Astrocyte of the hippocampus (primary cell): ENCODE measurements around the gene CEP85L.

Experiments used
- DNase-seq: peaks from one replicate; pipeline ENCODE4 v3.0.0; 2011; ENCODE audit warnings: low read depth, low spot score

The CEP85L gene

GRCh38 chr6:118621799-118622470 is 29.5 kb downstream of the CEP85L start:
- no peak for DNase-seq

- DNase-seq: no peak
Observed at GRCh38 chr6:118620202-118620601, 31.2 kb downstream of the CEP85L start.

DNA sequence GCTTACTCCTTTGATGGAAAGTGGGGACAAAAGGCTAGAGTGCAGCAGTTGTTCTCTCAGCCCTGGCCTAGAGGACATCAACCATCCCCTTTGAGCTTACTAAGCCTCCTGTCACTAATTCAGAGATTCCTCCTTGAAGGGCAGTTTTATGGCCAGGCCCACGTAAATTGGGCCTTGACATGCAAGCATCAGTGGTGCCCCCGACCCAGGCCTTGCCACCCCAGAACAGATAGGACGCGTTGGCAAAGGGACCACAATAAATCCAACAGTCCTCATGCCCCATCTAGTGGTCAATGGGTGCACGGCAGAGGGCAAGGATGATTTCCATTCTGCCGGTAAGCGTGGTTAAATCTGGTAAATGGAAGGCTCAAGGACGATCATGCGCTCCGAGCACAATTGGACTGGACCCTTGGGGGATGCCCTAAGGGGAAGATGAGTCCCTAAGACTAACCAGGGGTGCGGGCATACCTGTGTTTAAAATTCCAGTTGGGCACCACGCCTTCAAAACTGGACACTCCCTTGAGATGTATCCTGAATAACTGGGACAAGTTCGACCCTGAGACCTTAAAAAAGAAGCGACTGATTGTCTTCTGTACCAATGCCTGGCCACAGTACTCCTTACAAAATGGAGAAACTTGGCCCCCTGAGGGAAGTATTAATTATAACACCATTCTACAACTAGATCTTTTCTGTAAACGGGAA is 32.6 kb downstream of the CEP85L start:
- peak; percentile 49 for DNase-seq

DNA sequence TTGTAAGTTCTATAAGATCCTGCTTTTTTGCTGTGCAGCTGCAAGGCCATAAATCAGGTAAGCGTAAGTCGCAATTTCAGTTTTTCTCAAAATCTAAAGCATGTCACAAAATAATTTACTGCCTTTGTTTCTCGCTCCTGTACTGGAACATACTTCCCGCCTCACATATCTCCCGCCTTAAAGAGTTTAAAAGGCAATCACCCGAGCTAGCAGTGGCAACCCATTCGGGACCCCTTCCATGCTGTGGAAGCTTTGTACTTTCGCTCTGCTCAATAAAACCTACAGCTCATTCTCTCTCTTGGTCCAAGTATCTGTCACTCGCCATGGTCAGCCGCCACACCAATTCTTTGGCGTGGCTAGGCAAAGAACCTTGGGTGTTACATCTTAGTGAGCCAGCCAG is 34.0 kb downstream of the CEP85L start:
- DNase-seq: no peak

DNA sequence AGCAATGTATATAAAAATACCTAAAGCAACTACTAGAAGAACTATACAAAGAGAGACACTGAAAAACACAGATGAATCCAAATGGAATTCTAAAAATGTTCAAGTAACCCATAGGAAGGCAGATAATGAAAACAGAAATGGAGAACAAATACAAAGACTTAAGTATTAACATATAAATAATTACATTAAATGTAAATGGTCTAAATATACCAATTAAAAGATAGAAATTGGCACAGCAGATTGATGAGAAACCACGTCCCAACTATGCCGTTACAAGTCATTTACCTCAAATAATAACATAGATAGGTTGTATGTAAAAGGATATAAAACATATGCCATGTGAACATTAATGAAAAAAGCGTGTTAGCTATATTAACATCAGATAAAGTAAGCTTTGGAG is 40.1 kb downstream of the CEP85L start:
- DNase-seq: no peak

DNA sequence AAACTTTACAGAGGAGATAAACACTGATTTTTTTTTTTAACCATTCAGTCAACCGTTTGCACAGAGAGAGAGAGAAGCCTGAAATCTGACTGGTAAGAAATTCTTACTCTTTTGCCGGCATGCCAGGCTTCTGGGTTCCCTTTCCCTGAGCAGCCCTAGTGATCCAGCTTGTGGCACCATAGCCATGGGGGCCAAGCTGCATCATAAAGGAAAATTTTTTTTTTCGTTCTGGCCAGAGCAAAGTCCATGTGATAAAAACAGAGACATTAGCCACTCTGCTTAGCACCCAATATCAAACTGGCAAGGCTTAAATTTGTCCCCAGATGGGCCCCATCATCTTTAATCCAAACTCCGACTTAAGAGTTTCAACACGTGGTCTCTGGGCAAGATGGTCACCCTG is 44.5 kb downstream of the CEP85L start:
- DNase-seq: no peak

DNA sequence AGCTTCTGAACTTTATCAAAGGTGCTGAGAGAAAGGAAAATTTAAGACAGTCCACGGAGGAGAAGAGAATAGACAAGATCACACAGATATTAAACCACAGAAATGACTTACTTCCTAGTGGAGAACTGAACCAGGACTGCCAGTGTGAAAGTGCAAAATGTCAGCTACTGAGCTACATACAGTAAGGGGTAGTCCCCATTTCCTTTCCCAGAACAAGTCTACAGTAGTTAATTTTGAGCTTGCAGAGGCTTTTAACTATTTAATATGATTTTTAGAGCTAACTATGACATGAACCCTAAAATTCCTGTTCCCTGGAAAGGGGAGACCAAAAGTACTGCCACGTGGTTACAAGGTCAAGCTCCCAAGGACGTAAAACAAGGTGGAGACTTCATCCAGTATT is 45.1 kb downstream of the CEP85L start:
- DNase-seq: no peak

DNA sequence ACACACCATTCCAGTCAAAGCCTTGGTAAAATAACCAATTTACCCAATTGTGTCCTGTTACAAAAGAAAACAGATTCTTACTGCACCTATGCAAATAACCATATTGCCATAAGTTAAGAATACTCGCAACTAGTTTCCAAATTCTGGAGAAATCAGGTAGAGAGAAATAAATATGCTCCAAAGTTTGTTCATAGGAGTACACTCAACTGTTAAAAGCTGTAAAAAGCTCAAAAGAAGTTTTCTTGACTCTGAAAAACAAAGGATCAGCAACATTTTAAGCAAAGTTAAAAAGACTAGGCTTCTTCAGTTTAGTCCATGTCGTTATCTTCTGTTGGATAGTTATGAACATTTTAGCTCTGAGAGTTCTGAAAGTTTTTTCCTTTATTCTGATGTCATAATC is 48.0 kb downstream of the CEP85L start:
- DNase-seq: no peak

- DNase-seq: no peak
Observed at GRCh38 chr6:118602300-118602699, 49.1 kb downstream of the CEP85L start.

DNA sequence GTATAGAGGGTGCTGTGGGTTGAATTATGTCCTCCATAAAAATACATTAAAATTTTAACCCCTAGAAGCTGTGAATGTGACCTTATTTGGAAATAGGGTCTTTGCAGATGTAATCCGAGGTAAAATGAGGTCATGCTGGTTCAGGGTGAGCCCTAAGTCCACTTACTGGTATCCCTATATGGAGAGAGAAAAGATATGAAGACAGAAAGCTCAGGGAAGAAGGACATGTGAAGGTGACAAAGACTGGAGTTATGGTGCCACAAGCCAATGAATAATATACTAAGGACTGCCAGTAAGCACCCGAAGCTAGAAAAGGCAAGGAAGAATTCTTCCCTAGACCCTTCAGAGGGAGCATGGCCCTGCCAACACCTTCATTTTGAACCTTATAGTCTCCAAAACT is 53.1 kb downstream of the CEP85L start:
- DNase-seq: no peak

- peak; percentile 23 for DNase-seq
Observed at GRCh38 chr6:118597636-118598035, 53.8 kb downstream of the CEP85L start.

GRCh38 chr6:118596774-118597320 is 54.5 kb downstream of the CEP85L start:
- no peak for DNase-seq

DNA sequence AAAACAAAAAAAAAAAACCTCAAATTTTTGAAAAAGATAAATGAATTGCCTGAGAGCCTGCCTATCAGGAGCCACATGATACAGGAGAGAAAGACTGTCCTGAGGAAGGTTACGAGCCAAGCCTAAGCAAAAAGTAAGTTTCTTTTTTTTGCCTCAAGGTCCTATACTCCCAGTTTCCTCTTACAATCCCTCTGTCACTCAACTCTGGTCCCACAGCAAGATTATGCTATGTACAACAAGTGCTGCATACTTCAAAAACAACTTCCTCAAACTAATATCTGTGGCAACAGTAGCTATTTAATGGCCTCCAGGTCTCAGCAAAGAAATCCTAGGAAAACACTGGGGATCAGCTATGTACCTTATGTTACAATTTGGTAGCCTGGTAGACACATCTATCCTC is 56.5 kb downstream of the CEP85L start:
- no peak for DNase-seq

GRCh38 chr6:118591897-118592296 is 59.5 kb downstream of the CEP85L start:
- no peak for DNase-seq

DNA sequence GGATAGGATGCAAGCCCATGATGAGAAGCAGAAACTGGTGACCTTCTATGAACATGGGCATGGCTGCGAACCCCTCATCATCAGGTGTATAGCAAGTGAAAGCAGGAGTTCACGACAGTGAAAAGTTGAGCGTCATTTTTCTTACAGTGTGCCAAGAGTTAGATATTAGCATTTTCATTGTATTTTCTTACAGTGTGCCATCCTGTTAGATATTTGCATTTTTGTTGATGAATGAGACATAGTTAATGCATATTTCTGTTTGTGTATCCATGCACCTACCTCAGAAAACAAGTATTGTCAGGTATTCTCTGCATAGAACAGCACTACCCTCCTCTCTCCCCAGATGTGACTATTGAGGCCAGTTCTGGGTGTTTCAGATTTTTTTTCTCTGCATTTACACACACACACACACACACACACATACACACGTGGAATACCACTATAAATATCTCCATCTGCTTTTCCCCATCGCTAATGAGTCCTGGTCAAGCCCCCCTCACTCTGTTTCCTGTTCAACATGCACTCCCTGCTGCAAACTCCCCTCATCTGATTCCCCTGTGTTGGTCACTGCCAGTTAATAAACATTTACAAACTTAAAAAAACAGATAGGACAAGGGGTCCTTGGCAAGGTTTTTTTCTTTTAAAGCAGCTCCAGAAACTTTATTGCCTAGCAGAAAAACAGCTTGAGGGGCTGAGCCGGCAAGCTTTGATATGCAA is 61.6 kb downstream of the CEP85L start:
- no peak for DNase-seq

DNA sequence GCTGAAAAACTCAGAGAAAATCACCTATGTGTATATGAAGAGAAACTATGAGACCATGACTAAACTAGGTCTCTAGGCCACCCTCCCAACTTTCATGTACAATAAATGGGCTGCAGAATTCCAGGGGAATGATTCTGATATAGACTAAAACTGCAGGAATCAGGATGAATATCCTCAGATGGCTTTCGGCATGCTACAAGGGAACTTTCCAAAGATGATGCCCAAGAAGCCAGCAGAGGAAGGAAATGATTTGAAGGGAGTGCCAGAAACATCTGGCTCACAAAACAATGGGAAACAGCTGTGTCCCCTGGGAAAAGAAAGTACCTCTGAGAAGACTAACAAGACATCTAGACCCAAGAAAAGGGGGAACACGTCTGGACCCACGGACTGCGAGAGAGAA is 62.2 kb downstream of the CEP85L start:
- DNase-seq: no peak

DNA sequence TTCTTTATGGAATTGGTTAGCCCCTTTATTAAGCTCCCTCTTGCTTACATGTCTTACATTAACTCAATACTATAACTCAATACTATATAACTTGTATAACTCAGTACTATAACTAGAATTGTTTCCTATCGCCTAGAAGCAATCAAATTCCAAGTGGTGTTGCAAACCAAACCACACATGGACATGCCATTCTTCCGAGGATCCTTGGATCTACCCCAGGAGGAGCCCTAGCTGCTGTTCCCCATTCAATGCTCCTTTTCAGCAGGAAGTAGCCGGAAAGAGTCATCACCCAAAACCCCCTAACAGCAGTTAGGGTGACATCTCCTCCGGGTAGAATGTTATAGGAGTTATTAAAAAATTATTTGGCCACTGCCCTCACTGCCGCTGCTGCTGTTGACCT is 62.8 kb downstream of the CEP85L start:
- DNase-seq: no peak

DNA sequence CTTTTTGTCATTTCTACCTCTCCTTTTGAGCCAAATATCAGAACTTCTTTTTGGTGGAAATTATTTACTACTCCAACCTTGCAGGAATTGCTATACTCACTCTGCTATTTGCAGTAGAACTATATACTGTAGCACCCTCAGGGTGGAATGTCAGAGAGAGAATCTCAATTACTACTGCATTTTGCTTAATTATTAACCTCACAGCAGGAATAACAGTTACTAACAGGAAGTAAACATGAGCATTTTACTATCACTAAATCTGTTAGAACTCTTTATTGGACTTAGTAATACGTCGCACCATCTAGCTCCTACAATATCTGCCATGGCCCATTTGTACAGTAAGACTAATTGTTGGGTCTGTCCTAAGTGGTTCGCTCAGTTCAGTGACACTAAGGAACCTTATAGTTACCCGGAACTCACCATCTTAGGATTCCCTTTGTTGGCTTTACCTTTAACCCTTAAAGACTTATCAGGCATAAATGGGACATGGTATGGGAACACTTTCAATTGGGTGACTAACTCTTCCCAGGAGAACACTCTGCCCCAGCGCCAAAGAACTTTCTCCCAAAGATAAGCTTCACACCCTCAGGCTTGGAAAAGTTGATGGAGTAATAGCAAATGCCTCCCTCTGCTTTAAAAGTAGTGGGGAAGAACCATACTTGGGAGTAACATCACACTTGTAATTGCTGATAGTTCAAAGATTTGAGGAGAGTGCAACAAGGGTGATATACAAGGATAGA is 64.5 kb downstream of the CEP85L start:
- no peak for DNase-seq

DNA sequence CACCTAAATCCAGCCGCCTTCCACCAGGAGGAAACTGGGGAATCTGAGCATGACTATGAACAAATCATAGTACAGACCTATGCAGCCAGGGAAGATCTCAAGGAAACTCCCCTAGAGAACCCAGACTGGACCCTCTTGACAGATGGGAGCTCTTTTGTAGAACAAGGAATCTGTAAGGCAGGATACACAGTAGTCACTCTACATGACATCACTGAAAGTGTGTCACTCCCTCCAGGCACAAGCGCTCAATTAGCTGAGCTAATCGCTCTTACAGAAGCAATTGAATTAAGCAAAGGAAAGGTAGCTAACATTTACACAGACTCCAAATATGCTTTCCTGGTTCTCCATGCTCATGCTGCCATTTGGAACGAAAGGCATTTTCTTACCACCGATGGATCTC is 66.5 kb downstream of the CEP85L start:
- no peak for DNase-seq

- peak; percentile 39 for DNase-seq
Observed at GRCh38 chr6:118581489-118581959, 69.9 kb downstream of the CEP85L start.

DNA sequence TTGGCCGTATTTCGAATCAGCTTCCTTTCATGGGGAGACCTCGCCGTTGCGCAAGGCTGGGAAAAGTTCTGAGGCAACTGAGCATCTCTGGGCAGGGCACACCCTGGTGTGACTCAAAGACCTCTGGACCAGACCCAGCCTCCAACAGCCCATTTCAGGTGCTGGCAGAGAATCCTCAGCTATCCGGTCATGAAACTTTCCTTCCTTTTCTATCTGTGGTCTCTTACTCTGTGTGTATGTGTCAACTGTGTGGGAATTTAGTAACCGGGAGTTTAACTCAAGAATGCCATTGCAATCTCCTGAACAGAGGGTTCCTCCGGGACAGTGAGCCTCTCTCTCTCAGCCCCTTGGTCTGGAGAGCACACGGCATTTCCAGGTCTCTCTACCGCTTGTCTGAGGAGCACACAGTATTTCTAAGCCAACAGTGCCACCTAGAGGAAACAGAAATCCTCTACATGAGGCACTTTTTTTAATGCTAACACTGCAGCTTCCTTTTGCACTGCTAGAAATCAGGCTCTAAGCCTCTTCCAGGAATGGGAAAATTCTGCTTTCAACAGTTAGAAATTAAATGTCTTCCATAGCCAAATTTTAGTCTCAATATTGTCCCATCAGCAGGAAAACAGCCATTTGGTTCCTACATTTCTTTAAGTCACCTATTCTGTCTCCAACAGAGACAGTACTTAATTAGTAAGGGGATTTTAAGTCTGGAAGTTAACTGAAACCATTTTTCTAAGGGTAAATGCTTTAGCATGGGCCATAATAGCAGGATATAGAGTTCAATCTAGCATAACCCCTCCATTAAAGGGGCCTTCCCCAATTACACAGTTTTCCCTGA is 70.6 kb downstream of the CEP85L start:
- DNase-seq: peak; percentile 86
